Astrocyte (in vitro differentiated cells and primary cell): ENCODE data around the gene RAB3IL1.

Source experiments
- EZH2 ChIP-seq: IDR thresholded peaks from 2 replicates; pipeline ENCODE4 v1.6.1; 2012; ENCODE audit warnings: mild to moderate bottlenecking, low read length, inconsistent platforms; ENCODE audit not compliant: insufficient read depth
- TF ChIP-seq, protein P1 (sequence below): IDR thresholded peaks from 2 replicates; pipeline ENCODE4 v1.5.1; 2011; ENCODE audit warnings: low read depth, mild to moderate bottlenecking, inconsistent platforms, low read length, moderate library complexity; ENCODE audit not compliant: insufficient read depth

GRCh38 chr11:61959678-61960077, 42.3 kb upstream of the RAB3IL1 start:
- TF ChIP-seq, protein P1, sequence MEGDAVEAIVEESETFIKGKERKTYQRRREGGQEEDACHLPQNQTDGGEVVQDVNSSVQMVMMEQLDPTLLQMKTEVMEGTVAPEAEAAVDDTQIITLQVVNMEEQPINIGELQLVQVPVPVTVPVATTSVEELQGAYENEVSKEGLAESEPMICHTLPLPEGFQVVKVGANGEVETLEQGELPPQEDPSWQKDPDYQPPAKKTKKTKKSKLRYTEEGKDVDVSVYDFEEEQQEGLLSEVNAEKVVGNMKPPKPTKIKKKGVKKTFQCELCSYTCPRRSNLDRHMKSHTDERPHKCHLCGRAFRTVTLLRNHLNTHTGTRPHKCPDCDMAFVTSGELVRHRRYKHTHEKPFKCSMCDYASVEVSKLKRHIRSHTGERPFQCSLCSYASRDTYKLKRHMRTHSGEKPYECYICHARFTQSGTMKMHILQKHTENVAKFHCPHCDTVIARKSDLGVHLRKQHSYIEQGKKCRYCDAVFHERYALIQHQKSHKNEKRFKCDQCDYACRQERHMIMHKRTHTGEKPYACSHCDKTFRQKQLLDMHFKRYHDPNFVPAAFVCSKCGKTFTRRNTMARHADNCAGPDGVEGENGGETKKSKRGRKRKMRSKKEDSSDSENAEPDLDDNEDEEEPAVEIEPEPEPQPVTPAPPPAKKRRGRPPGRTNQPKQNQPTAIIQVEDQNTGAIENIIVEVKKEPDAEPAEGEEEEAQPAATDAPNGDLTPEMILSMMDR = no peak
- TF ChIP-seq EZH2 = no peak
